Keratinocyte (primary cell): ENCODE data around the gene MS4A3.

Experiments used
- CTCF ChIP-seq, 3 experiments: IDR thresholded peaks in 1 of 3; conservative IDR thresholded peaks in 1 of 3; optimal IDR thresholded peaks in 1 of 3; 2 replicates in 2 of 3; 3 replicates in 1 of 3; pipeline versions ENCODE3 to v1.5.1; 2011; ENCODE audit warnings: low read length in 3 of 3, mild to moderate bottlenecking in 3 of 3, moderate library complexity in 2 of 3, control low read depth in 1 of 3, inconsistent platforms in 1 of 3; ENCODE audit not compliant: insufficient read depth in 2 of 3; ENCODE audit errors: extremely low read depth in 1 of 3
- EZH2 ChIP-seq: IDR thresholded peaks from one replicate; pipeline ENCODE4 v1.6.1; 2012; ENCODE audit warnings: inconsistent platforms, mild to moderate bottlenecking, low read length, moderate library complexity

GRCh38 chr11:60118338-60118737 is 61.9 kb downstream of the MS4A3 start:
- no peak for TF ChIP-seq CTCF (optimal IDR thresholded peaks at IDR 0.05 in 1 of 3, IDR thresholded peaks at IDR 0.05 in 1 of 3, conservative IDR thresholded peaks at IDR 0.05 in 1 of 3; ENCODE audit: extremely low read depth in 1 of 3, insufficient read depth in 2 of 3, low read length in 3 of 3)
- no peak for TF ChIP-seq EZH2
